ENCODE data around the gene FTH1.
"Not testable (repeated sequence)": the region's sequence is repeated elsewhere in the genome, so short reads cannot be mapped to it uniquely, and the experiment has no call there.

Gene FTH1

GRCh38 chr11:62010935-62011528 lies 43.6 kb upstream of the FTH1 start:
- no peak for DNase-seq (ENCODE audit: low read depth)
- H3K4me3 ChIP-seq (ENCODE audit: low read depth, low read length) = no peak overlapping the region
- no peak for TF ChIP-seq CTCF (conservative IDR thresholded peaks at IDR 0.05; ENCODE audit: low read depth, low read length)

- no peak for DNase-seq (ENCODE audit: low read depth)
- no peak for TF ChIP-seq CTCF (conservative IDR thresholded peaks at IDR 0.05; ENCODE audit: low read depth, low read length)
- H3K4me3 ChIP-seq (ENCODE audit: low read depth, low read length) = no peak overlapping the region
Observed at GRCh38 chr11:62008193-62008592, 40.8 kb upstream of the FTH1 start.

GRCh38 chr11:62004473-62004872 lies 37.0 kb upstream of the FTH1 start:
- peak; percentile 93 for DNase-seq (ENCODE audit: low read depth)

DNA sequence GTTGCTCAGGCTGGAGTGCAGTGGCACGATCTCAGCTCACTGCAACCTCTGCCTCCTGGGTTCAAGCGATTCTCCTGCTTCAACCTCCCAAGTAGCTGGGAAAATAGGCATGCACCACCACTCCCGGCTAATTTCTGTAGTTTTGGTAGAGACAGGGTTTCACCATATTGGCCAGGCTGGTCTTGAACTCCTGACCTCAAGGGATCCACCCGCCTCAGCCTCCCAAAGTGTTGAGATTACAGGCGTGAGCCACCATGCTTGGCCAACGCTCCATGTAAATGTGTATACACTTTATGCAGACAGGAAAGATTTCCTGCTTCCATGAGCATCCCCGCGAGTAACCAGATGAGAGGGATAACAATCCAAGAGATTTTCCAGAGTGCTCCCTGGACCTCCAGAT lies 34.8 kb upstream of the FTH1 start:
- H3K4me3 ChIP-seq (ENCODE audit: low read depth, low read length); DNase-seq (ENCODE audit: low read depth): not testable (repeated sequence)

More at GRCh38 chr11:62004473-62004872, 37.0 kb upstream of the FTH1 start:
- no peak for TF ChIP-seq CTCF (conservative IDR thresholded peaks at IDR 0.05; ENCODE audit: low read depth, low read length)
- no peak overlapping the region for H3K4me3 ChIP-seq (ENCODE audit: low read depth, low read length)

- peak; percentile 78 for DNase-seq (ENCODE audit: low read depth)
- no peak for TF ChIP-seq CTCF (conservative IDR thresholded peaks at IDR 0.05; ENCODE audit: low read depth, low read length)
- H3K4me3 ChIP-seq (ENCODE audit: low read depth, low read length) = no peak overlapping the region
Observed at GRCh38 chr11:62001450-62002191, 34.2 kb upstream of the FTH1 start.

GRCh38 chr11:62000539-62001446 lies 33.4 kb upstream of the FTH1 start:
- TF ChIP-seq CTCF (conservative IDR thresholded peaks at IDR 0.05; ENCODE audit: low read depth, low read length) = no peak
- no peak for DNase-seq (ENCODE audit: low read depth)
- H3K4me3 ChIP-seq (ENCODE audit: low read depth, low read length) = no peak overlapping the region
